CD14-positive monocyte (primary cell): ENCODE data around the gene KCNQ1. TPM values are rescaled to one million over a fixed set of nuclear protein-coding genes. Genes with fewer than 3 reads are reported as not detected.

Experiments used
- DNase-seq, 3 donors: peaks; one replicate each; pipeline ENCODE4 v3.0.0-alpha.2; 2011 to 2022
- H2AFZ ChIP-seq: 2 replicates; pipeline ENCODE4 v1.6.0; 2012; ENCODE audit warnings: mild to moderate bottlenecking, low read depth, low read length, inconsistent platforms; ENCODE audit not compliant: insufficient read depth, poor library complexity, severe bottlenecking
- H3K27ac ChIP-seq, 2 donors: 1 replicate in 1 of 2; 2 replicates in 1 of 2; pipeline ENCODE4 v1.5.1; 2012 to 2013; ENCODE audit warnings: low read length in 2 of 2, control low read depth in 1 of 2, inconsistent platforms in 1 of 2, low read depth in 1 of 2, mild to moderate bottlenecking in 1 of 2
- H3K27me3 ChIP-seq, 2 donors: one replicate each; pipeline versions ENCODE4 v1.6.0 to v1.6.1; 2011 to 2013; ENCODE audit warnings: low read length in 2 of 2; ENCODE audit not compliant: control insufficient read depth in 2 of 2, insufficient read depth in 2 of 2
- H3K36me3 ChIP-seq, 2 donors: replicated peaks in 1 of 2; 1 replicate in 1 of 2; 2 replicates in 1 of 2; pipeline versions ENCODE4 v1.5.1 to v1.6.1; 2012 to 2013; ENCODE audit warnings: low read length in 2 of 2, control low read depth in 1 of 2, inconsistent platforms in 1 of 2, mild to moderate bottlenecking in 1 of 2; ENCODE audit not compliant: insufficient read depth in 2 of 2, control insufficient read depth in 1 of 2
- H3K4me1 ChIP-seq, 2 donors: 1 replicate in 1 of 2; 2 replicates in 1 of 2; pipeline versions ENCODE4 v1.5.1 to v1.6.1; 2012 to 2013; ENCODE audit warnings: low read length in 2 of 2, control low read depth in 1 of 2, inconsistent platforms in 1 of 2, mild to moderate bottlenecking in 1 of 2, moderate library complexity in 1 of 2; ENCODE audit not compliant: insufficient read depth in 2 of 2, control insufficient read depth in 1 of 2
- H3K4me2 ChIP-seq: replicated peaks from 2 replicates; pipeline ENCODE3; 2012; ENCODE audit warnings: low read length, moderate library complexity, mild to moderate bottlenecking; ENCODE audit not compliant: poor library complexity, severe bottlenecking; ENCODE audit errors: extremely low read depth
- H3K4me3 ChIP-seq, 3 experiments: fragments of 200-600 bp in 1 of 3; sonication (generic) in 1 of 3; replicated peaks in 1 of 3; 1 replicate in 2 of 3; 2 replicates in 1 of 3; pipeline ENCODE4 v1.5.1; 2011 to 2013; ENCODE audit warnings: low read length in 3 of 3, mild to moderate bottlenecking in 3 of 3, control low read depth in 2 of 3, low read depth in 2 of 3, inconsistent platforms in 1 of 3, moderate library complexity in 1 of 3
- H3K79me2 ChIP-seq: 2 replicates; pipeline ENCODE4 v1.6.0; 2012; ENCODE audit warnings: mild to moderate bottlenecking, control low read depth, inconsistent platforms, low read length, moderate library complexity; ENCODE audit not compliant: insufficient read depth
- H3K9ac ChIP-seq: 2 replicates; pipeline ENCODE4 v1.6.0; 2017; ENCODE audit warnings: low read length, mild to moderate bottlenecking; ENCODE audit not compliant: insufficient read depth, poor library complexity, severe bottlenecking
- H3K9me3 ChIP-seq, 2 donors: replicated peaks in 1 of 2; 1 replicate in 1 of 2; 2 replicates in 1 of 2; pipeline versions ENCODE4 v1.5.1 to v1.6.1; 2012 to 2013; ENCODE audit warnings: low read length in 2 of 2, control low read depth in 1 of 2; ENCODE audit not compliant: control insufficient read depth in 1 of 2, insufficient read depth in 1 of 2
- H4K20me1 ChIP-seq: 2 replicates; pipeline ENCODE4 v1.6.0; 2012; ENCODE audit warnings: mild to moderate bottlenecking, low read length, control low read depth, moderate library complexity; ENCODE audit not compliant: insufficient read depth
- H3K27ac Mint-ChIP-seq, 7 donors: one replicate each; pipeline ENCODE4 v1.8.0; 2020; ENCODE audit warnings: mild to moderate bottlenecking in 7 of 7, mixed read lengths in 7 of 7, moderate library complexity in 6 of 7, inconsistent platforms in 2 of 7
- H3K27me3 Mint-ChIP-seq, 3 donors: one replicate each; pipeline ENCODE4 v1.8.0; 2021 to 2022; ENCODE audit warnings: low read depth in 3 of 3, mild to moderate bottlenecking in 3 of 3, mixed read lengths in 3 of 3, moderate library complexity in 3 of 3, inconsistent platforms in 1 of 3
- H3K36me3 Mint-ChIP-seq, 2 donors: one replicate each; pipeline ENCODE4 v1.8.0; 2020; ENCODE audit warnings: mixed read lengths in 2 of 2, inconsistent platforms in 1 of 2, mild to moderate bottlenecking in 1 of 2
- H3K4me1 Mint-ChIP-seq: one replicate; pipeline ENCODE4 v1.8.0; 2020; ENCODE audit warnings: mild to moderate bottlenecking, mixed read lengths
- H3K4me3 Mint-ChIP-seq, 2 donors: one replicate each; pipeline ENCODE4 v1.8.0; 2020; ENCODE audit warnings: mild to moderate bottlenecking in 2 of 2, mixed read lengths in 2 of 2, moderate library complexity in 1 of 2
- H3K9me3 Mint-ChIP-seq, 7 donors: one replicate each; pipeline ENCODE4 v1.8.0; 2020 to 2022; ENCODE audit warnings: mixed read lengths in 7 of 7, mild to moderate bottlenecking in 6 of 7, moderate library complexity in 6 of 7, inconsistent platforms in 2 of 7
- CTCF ChIP-seq: fragments of 200-600 bp; IDR thresholded peaks from one replicate; pipeline ENCODE4 v1.8.0; 2022; ENCODE audit warnings: antibody characterized with exemption, mild to moderate bottlenecking
- WGBS: methylation state at CpG from one replicate; pipeline ENCODE4 v1.1.5; 2013; ENCODE audit warnings: missing lambda C conversion rate; ENCODE audit not compliant: insufficient coverage; 5-methylcytosine and 5-hydroxymethylcytosine counted together
- intact Hi-C, 2 donors: fragments of 100-400 bp; cut with micrococcal nuclease; formaldehyde crosslinking; loops; one replicate each; pipeline versions ENCODE4 v1.15.0 to v1.15.1; 2023
- polyA plus RNA-seq, 3 donors: library from polyadenylated mRNA; depleted of rRNA in 1 of 3; unstranded in 2 of 3; stranded (reverse) in 1 of 3; fragments of 300-500 nt in 2 of 3; fragments of >200 nt in 1 of 3; fragmentation: Illumina TruSeq in 2 of 3; gene quantifications; 1 replicate in 2 of 3; 2 replicates in 1 of 3; pipeline ENCODE4 v1.2.3, GENCODE V29; 2012 to 2021

KCNQ1 gene
- polyA plus RNA-seq, 3 donors: 14.9 to 31.8 (median 21.6) TPM

DNA sequence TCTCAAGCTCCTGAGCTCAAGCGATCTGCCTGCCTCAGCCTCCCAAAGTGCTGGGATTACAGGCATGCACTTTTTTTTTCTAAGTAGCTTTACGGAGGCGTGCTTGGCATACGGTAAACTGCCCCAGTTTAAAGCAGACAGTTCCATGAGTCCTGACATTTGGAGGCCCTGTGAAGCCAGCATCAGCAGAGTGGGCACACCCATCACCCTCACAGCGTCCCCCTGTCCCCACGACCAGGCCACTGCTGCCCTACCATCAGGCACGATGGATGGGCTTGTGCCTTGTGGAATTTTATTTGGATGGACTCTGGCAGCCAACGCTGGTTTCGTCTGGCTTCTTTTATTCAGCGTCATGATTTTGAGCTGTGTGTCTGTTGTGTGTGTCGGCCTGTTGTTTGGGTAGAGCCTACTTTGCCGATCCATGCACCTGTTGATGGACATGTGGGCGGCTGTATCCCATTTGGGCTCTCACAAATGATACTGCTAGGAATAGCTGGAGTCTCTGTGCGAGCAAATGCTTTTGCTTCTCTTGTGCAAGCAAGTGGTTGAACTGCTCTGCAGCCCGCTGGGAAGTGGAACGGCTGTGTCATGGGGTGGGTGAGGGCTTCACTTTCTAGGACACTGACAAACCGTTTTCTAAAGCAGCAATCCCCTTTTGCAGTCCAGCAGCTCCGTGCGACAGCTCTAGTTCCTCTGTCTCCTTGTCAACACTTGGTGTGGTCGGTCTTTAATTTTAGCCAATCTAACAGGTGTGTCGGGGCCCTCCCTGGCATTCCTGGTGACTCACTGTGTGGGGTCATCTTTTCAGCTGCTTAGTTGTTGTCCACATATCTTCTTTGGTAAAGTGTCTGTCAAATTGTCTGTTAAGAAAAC is 23.8 kb downstream of the KCNQ1 start:
- peaks cover 72% of the 10 kb centered on the region for H3K79me2 ChIP-seq
- H3K9me3 ChIP-seq: no peaks in the 10 kb centered on the region
- no peak overlapping the region for H3K4me3 Mint-ChIP-seq
- WGBS: 52% methylated on average over 13 of the region's 21 CpGs
- H3K36me3 ChIP-seq: peaks cover 0 to 2% of the 10 kb centered on the region in 2 donors
- H3K27ac Mint-ChIP-seq: peak overlapping the region in 4 of 7 donors; percentile 3 to 59 (median 34)
- H3K4me3 ChIP-seq: no peak overlapping the region
- intact Hi-C loops: loop anchor here in 1 of 2 donors (5.0 kb wide), 1 partner anchor 44 kb away; no protein-coding TSS in a partner anchor
- peaks cover 3 to 14% (median 13%) of the 10 kb centered on the region in 3 donors for H3K27me3 Mint-ChIP-seq
- DNase-seq: no peak
- peak overlapping the region in 1 of 2 donors; percentile 16 for H3K27ac ChIP-seq
- peaks cover 100% of the 10 kb centered on the region for H4K20me1 ChIP-seq
- peaks cover 0 to 6% (median 3%) of the 10 kb centered on the region in 7 donors for H3K9me3 Mint-ChIP-seq
- H3K4me1 ChIP-seq: peaks cover 33 to 34% of the 10 kb centered on the region in 2 donors
- H3K36me3 Mint-ChIP-seq: peaks cover 25 to 27% of the 10 kb centered on the region in 2 donors
- TF ChIP-seq CTCF: no peak
- no peak overlapping the region for H3K4me2 ChIP-seq
- no peak overlapping the region for H3K9ac ChIP-seq
- no peaks in the 10 kb centered on the region for H3K27me3 ChIP-seq
- peaks cover 41% of the 10 kb centered on the region for H3K4me1 Mint-ChIP-seq
- H2AFZ ChIP-seq: no peak overlapping the region

GRCh38 chr11:2470495-2470894 is 25.7 kb downstream of the KCNQ1 start:
- Histone ChIP-seq H3K4me3 (no peak overlapping the region), H3K79me2 (peaks cover 77% of the 10 kb centered on the region), H3K27me3 (no peaks in the 10 kb centered on the region), H3K4me2 (no peak overlapping the region), H3K4me1 (peaks cover 33 to 42% of the 10 kb centered on the region in 2 donors), H4K20me1 (peaks cover 100% of the 10 kb centered on the region), H3K27ac (no peak overlapping the region), H3K9ac (no peak overlapping the region), H3K36me3 (peaks cover 0 to 3% of the 10 kb centered on the region in 2 donors), H3K9me3 (no peaks in the 10 kb centered on the region), H2AFZ (no peak overlapping the region)
- Mint-ChIP-seq H3K9me3 (peaks cover 0 to 6% (median 3%) of the 10 kb centered on the region in 7 donors), H3K4me3 (no peak overlapping the region), H3K36me3 (peaks cover 29 to 36% of the 10 kb centered on the region in 2 donors), H3K27ac (peak overlapping the region in 1 of 7 donors; percentile 13), H3K4me1 (peaks cover 53% of the 10 kb centered on the region), H3K27me3 (peaks cover 6 to 14% (median 11%) of the 10 kb centered on the region in 3 donors)
- 82% methylated on average over 2 of the region's 7 CpGs for WGBS
- intact Hi-C loops: no loop called here
- DNase-seq: no peak
- no peak for TF ChIP-seq CTCF
